HPDE6-E6E7 (cell line): ENCODE measurements around the gene CFAP410.

Source experiments
- DNase-seq: peaks from one replicate; pipeline ENCODE4 v3.0.0; 2011; ENCODE audit warnings: missing footprints; ENCODE audit errors: extremely low spot score

CFAP410 gene

DNA sequence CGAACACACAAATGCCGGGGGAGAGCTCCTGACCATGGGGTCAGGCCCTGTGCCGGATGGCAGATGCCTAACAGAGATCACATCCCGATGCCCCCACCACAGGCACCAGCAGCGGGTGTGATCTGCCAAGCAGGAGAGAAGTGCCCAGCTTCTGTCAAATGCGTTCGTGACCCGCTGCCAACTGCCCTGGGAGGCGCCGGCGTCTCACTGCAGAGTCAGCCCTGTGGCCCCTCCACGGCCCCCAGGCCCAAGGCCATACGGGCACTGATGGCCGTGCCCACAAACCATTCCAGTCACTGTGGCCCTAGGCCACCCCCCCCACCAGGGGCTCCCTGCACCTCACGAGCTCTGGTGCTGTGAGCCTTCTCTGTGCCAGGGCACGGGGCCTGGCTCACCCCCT, 8.0 kb downstream of the CFAP410 start:
- no peak for DNase-seq

DNA sequence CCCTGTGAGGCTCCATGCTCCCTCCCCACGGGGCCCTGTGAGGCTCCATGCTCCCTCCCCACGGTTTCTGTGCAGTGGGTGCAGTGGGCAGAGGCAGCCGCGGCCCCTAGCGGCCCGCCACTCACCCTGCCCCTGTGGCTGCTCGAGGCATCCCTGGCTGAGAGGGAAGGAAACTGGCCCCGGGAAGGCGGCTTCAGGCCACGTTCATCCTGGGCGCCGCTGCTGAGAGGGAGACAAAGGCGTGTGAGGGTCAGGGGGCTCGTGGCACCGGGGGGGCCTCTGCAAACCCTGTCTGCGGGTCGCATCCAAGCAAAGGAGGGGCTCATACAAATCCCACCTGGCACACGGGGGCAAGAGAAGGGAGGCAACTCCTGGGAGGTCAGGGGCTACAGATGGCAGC, 8.5 kb downstream of the CFAP410 start:
- DNase-seq = no peak

DNA sequence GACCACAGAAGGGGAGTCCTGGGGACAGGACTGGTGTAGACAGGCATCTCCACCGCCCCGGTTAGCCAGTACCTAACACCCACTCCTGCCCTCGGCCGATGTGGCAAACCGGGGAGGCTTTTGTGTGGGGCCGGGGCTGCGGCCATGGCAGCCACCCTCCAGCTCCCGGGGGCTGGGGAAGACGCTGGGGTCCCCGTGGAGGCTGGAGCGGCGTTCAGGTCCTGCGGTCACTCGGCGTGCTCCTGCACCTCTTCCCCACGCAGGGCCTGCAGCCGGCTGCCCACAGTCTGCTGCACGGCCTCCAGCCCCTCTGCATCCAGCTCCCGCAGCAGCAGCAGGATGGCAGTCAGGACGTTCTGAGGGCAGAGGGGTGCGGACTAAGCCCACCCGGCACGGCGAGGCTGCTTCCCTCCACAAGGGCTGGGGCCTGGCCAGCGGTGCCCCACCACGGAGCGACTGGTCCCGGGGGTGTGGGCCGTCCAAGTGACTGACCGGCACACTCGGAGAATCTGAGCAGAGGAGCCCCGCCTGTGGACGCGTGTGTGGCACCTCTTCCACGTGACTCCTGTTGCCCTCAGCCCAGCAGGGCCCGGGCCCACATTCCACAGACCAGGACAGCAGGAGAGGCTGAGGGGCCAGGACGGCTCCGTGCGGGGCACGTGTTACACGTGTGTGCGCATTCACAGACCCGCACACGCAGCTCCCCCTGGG, 9.1 kb downstream of the CFAP410 start:
- DNase-seq = no peak

DNA sequence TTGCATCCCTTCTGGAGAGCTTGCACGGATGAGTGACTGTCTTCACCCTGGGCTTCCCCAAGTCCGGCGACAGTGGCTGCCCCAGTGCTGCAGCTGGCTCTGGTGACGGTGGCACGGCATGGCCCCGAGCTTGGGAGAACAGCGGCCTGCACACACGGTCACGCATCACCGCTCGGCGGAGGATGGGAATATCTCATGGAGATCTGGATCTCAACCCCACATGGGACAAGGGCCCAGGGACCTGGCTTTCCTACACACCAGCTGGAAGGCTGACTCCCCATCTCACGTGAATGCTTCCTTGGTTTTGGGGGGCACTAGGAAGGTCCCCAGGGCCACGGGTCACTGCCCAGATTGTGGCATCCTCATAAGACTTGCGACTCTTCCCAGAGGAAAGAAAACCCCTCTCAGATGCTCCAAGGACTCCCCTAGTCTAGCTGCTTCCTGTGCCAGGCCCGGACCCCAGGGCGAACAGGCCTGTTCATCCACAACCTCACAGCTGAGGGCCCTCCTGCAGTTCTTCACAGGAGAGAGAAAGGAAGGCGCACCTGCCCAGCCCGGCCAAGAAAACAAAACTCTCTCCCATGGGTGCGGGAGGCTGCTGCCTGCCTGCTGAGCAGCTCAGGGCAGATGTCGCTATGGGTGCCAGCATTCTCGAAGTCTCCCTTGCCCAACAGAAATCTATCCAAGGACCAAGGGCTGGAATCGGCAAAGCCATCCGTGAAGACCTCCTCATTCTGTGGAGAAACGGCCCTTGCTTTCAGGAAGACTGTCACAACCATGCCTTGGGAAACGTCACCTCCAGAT, 9.9 kb downstream of the CFAP410 start:
- no peak for DNase-seq

DNA sequence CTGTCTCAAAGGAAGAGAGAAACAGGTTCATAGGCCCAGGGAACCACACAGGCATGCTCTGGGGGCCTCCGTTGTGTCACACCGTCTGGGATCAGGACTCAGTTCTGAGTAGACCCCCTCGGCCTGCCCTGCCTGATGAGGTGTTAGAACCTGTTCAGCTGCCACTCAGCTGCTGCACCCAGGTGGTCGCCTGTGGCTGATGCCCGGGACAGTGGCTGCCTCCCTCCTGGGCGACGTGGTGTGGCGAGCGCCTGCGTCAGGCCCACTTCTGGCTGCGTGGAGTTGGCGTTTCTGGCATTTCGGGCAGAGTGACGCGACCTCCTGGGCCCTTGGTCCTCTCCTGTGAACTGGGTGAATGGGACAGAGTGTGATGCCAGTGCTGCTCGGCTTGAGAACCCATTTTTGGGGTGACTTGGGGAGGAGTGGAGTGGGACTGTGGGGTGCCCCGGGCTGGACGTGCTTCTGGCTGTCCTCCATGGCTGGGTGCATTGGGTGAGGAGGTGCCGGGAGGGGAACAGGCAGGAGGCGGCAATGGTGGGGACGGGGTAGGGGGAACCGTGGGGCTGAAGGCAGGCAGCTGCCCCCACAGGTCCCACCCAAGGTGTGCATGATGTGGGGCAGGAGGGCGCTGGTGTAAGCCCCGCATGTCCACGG, 10.8 kb downstream of the CFAP410 start:
- DNase-seq = no peak

DNA sequence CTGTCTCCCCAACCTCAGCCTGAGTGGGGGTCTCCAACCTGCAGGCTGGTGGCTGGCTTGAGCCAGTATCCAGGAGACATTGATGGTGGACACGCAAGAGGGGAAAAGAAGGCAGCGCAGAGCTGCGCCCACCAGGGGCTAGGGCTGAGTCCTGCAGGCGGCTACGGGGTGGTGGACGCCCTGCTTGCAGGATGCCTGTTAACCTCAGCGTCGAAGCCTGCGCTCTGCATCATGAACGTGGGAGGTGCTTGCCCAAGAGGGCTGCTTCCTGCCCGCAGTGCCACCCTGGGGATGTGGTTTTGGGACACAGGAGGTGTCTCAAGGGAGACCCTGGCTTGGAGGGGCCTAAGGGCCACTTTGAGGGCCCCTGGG, 11.6 kb downstream of the CFAP410 start:
- DNase-seq = no peak

DNA sequence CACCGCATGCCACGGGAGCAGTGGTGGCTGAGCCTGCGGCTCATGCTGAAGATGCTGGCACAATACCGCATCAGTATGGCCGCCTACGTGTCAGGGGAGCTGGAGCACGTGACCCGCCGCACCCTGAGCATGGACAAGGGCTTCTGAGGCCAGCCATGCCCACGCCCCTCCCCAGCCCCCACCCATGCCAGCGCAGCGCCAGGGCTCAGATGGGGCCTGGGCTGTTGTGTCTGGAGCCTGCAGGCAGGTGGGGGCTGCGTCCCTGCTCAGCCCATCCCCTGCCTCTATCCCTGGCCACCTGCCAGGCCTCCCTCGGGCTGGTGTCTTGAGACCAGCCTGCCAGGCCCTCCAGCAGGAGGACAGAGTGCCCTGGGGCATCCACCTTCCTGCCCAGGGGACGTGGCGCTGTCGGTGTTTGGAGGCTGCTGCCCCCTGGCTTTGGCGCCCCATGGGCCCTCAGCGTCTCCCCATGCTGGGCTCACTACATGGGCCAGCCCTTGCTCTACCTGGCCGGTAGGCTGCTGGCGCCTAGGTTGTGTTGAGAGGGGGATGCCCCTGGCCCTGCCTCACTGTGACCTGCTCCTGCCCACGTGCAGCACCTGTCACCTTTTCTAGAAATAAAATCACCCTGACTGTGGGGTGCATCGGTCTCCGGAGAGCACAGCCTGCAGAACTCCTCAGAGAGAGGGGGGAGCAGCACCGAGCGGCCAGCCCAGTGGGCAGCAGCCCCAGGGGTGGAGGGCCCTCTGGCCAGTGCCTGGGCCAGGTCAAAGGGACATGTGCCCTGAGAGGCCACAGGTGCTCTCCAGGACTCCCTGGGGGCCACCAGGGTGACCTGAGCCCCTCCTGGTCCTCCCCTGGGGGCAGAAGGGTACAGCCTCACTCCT, 12.2 kb downstream of the CFAP410 start:
- DNase-seq = no peak

DNA sequence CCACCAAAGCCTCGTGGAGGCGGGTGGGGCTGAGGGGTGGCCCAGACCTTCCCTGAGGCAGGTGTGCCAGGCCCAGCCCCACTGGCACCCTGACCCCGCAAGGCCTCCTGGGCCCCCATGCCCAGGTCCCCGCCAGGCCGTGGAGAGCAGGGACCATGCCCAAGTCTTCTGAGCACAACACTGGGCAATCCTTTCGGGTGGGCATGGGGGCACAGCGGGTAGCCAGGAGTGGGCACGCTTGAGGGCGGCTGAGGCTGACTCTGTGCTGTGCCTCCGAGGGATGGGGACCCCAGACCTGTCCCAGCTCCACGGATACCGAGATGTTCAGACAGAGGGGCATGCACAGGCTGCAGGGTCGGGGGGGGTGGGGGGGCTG, 12.9 kb downstream of the CFAP410 start:
- DNase-seq = no peak

DNA sequence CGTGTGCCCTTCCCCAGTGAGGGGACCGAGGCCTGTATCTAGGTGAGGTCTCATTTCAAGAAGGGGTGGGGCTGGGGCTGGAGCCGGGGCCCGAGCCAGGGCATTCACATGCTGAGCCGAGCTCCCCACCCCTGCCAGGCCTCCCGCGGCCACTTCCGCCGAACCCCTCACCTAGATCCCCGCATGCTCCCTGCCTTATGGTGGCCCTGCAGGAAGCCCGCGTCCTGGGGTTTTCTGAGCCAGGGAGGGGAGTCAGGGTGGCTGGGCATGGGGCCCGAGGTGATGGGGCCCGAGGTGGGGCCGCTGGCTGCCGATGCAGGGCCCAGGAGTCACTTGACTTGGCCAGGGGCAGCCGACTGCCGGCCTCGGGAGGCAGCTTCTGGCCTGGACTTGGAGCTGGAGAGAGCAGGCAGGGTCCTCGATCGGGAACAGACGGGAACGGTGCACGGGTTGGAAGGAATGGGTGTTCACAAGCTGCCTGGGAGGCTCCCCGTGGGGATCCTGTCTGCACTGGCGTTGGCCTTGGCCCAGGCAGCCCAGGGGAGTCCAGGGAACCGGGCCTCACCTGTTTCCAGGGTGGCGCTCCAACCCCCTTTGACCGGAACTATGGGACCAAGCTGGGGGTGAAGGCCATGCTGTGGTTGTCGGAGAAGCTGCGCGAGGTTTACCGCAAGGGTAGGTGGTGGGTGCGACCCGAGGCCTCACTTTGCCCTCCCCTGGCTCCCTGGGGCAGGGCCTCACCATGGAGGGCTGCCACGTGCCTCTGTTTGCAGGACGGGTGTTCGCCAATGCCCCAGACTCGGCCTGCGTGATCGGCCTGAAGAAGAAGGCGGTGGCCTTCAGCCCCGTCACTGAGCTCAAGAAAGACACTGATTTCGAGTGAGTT, 13.6 kb downstream of the CFAP410 start:
- no peak for DNase-seq

DNA sequence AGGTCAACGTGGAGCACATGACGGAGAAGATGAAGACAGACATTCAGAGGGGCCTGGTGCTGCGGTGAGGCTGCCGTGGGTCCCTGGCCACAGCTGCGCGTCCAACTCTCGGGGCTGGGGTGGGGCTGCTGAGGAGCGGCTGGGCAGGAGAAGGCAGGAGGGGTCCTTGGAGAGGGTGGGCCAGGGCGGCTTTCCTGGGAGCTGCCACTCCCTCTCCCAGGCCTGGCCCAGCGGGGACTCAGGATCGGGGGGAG, 14.4 kb downstream of the CFAP410 start:
- DNase-seq = no peak

DNA sequence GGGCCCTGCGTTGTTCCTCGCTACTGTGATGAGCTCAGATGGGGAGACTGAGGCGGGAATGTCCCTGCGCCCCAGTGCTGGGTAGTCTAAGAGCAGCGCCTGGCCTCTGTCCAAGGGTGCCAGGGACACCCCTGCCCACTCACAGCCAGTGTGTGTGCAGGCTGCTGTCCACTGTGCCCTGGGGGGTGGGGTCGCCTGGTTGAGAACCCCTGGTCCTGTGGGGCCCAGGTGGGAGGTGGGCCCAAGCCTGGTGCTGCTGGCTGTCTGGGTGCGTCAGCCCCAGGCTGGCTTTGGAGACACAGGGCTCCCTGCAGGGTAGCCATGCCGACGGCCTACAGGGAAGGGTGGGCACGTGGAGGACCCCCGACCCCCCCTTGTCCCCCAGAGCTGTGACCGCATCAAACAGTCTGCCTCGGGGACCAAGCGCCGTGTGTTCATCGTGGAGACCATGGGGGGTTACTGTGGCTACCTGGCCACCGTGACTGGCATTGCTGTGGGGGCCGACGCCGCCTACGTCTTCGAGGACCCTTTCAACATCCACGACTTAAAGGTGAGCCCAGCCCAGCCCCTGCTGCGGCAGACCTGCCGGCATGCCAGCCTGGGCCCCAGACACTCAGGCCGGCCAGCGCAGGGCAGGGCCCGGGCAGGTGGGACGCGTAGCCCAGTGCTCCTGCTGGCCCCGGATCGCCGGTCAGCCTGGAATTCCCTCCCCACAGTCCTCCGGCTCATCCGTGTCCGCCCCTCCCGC, 14.9 kb downstream of the CFAP410 start:
- DNase-seq = no peak

DNA sequence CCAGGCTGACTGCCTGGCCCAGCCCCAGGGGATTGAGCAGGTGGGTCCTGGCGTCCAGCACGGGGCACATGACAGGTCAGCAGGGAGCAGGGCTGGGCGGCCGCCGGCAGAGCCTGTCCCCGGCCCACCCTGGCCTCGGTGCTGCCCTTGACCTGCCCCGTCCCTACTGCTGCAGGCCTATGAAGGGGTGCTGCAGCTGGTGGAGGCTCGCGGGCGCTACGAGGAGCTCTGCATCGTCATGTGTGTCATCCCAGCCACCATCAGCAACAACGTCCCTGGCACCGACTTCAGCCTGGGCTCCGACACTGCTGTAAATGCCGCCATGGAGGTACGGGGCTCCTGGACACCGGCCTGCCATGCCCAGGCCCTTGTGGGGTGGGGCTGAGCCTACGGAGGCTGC, 15.6 kb downstream of the CFAP410 start:
- DNase-seq = no peak

DNA sequence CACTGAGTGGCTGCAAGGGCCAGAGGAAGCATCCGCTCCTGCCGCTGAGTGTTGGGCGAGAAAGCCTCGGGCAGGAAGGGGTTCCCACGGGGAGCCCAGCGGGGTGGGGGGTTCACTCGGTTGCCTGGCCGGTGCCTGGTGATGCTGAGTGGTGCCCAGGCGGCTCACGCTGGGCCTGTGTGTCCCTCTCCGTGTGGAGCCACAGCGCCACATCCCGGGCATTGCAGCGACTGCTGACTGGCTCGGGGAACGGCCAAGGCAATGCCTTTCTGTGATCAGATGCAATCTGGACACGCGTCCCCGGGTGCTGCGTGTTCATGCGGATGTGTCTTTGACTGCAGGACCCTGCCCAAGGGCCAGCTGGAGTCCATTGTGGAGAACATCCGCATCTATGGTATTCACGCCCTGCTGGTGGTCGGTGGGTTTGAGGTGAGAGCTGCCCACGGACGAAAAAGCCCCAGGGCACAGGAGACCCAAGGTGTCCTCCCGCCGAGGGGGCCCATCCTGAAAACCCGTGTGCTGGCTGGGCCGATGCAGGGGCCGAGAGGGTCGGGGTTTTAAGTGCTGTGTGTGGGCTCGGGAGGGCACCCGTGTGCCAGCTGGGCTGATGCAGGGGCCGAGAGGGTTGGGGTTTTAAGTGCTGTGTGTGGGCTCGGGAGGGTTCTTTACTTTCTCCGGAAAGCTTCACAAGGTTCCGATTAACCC, 16.4 kb downstream of the CFAP410 start:
- DNase-seq = no peak

DNA sequence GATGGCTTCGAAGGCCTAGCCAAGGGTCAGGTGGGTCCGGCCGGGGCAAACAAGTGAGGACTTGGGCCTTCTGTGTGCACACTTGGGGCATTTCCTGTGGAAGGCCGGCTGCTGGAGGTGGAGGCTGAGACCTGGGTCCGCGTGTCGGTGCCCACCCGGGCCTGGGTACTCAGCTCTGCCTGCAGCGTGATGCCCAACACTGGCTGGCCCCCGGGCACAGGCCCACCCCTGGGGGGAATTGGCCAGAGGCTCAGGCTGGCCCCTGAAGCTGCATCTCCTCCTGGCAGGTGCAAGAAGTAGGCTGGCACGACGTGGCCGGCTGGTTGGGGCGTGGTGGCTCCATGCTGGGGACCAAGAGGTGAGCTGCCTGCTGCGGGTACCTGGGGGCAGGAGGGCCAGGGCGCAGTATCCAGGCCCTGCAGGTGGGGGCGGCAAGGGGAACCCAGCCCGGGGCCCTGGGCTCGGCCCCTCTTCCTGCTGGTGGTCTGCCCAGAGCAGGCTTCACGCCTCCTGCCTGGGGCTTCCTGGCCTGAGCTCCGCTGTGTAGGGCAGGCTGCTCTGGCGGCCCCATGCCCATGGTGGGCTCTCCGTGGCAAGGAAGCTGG, 17.2 kb downstream of the CFAP410 start:
- DNase-seq = no peak

DNA sequence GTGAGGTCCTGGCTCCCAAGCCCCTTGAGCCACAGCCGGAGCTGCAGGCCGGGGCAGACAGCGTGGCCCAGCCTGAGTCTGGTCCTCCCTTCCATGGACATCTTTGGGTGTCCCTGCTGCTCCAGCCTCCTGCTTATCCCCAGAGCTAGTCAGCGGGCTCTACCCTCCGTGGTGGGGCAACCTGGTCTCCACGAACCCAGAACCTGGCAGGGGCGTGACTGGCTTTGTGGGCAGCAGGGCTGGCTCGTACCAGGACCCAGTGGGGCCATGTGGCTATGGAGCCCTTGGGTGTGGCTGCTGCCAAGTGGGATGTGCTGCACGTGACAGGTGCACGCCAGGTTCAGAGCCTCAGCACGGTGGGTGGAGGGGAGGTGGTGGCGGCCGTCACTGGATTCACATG, 18.3 kb downstream of the CFAP410 start:
- DNase-seq = no peak

DNA sequence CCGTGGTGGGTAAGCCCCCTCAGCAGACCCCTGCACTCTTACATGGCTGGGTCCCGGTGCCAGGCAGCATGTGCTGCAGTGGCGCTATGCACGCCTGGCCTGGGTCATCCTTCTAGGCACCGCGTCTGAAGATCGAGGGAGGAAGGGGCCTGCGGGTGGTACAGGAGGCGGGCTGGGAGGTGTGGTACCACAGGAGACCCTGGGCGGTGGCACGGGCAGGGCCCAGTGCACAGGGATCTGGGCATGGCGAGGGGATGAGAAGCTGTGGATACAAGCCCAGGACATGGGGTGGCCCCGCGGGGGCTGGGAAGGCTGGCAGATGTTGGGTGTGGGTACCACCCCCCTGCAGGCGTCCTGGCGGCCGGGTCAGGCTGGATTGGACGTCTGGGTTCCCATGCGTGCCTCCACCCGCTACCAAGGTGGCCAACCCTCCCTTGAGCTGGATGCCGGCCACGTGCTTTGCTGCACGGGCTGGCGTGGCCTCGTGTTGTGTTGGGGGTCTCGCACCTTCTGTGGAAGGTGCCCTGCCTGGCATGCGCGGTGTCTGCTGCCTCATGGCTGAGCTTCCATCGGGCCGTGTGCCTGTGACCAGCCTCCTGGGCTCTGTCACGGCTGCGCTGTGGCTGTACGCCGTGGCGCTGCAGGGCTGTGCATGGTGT, 19.7 kb downstream of the CFAP410 start:
- DNase-seq = no peak

DNA sequence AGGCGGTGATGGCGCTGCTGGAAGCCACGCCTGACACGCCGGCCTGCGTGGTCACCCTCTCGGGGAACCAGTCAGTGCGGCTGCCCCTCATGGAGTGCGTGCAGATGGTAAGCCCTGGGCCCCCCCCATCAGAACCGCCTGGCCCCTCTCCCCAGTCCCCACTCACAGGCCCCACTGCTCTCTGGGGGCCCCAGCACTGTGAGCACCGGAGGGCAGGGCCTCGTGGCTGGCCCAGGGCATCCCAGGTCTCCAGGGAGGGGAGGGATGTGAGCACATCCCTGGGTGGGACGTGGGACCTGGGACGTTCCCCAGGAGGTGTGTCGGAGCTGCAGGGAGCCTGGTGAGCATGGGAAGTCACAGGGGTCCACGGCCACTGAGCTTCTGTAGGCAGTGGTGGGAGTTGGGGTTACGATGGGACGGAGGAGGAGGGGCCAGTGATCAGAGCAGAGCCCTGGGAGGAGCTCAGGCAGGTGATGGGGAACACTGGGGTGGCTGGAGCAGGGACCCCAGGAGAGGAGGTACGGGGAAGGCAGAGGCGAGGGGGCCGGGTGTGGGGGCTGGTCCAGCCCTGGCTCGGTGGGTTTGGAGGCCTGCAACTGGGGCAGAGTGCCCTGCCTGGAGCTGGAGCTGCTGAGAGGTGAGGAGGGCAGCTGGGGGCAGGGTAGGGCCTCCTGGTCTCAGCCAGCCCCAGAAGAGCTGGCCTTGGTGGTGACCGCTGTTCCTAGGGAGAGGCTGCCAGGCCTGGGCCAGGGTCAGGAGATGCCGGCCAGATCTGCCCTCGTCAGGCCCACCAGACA, 20.5 kb downstream of the CFAP410 start:
- DNase-seq = no peak

DNA sequence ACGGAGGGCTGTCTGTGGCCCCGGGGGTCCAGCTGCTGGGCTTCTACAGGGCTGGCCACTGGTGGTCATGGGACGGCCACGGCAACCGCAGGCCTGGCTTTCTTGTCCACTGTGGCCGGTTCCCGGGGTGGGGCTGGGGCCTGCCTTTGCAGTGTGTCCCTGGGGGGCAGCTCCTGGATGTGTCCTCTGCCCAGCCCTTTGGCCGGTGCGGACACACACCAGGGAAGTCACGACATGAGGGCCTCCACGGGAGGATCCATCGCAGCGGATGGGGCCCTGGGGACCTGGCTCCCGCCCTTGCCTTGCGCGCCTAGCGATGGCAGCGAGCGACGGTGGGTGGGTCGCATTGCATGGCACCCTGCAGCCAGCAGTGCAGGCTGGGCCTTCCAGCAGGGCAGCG, 21.3 kb downstream of the CFAP410 start:
- no peak for DNase-seq
